HG03354 (cell line): ENCODE measurements around the gene SH3BP1.
"Not testable (repeated sequence)": the region's sequence is repeated elsewhere in the genome, so short reads cannot be mapped to it uniquely, and the experiment has no call there.

Experiments
- ATAC-seq: cut with Tn5 transposase; IDR thresholded peaks from one replicate; pipeline ENCODE4 v1.9.1; 2021; ENCODE audit warnings: mild to moderate bottlenecking; ENCODE audit not compliant: unreplicated experiment, poor library complexity, severe bottlenecking

Gene SH3BP1

GRCh38 chr22:37674951-37675929, 35.8 kb downstream of the SH3BP1 start, which contains the start of gene LGALS1:
TSS of gene LGALS1 (plus strand) at chr22:37675636. CDS start at chr22:37675703, 67 bp downstream.
- peak; percentile 40 for ATAC-seq

- no peak for ATAC-seq
These were observed 36.7 kb downstream of the SH3BP1 start for GRCh38 chr22:37675930-37676735.

- peak; percentile 53 for ATAC-seq
These were observed 37.4 kb downstream of the SH3BP1 start for GRCh38 chr22:37676736-37677492.

GRCh38 chr22:37677493-37677974, 38.1 kb downstream of the SH3BP1 start:
- ATAC-seq: no peak

GRCh38 chr22:37678372-37678771, 38.9 kb downstream of the SH3BP1 start:
- no peak for ATAC-seq

GRCh38 chr22:37679670-37680069, 40.2 kb downstream of the SH3BP1 start:
- no peak for ATAC-seq

- no peak for ATAC-seq
These were observed 40.9 kb downstream of the SH3BP1 start for GRCh38 chr22:37680191-37680851.

GRCh38 chr22:37681001-37681424, 41.5 kb downstream of the SH3BP1 start:
- no peak for ATAC-seq

- no peak for ATAC-seq
These were observed 42.1 kb downstream of the SH3BP1 start for GRCh38 chr22:37681556-37682049.

- no peak for ATAC-seq
These were observed 45.5 kb downstream of the SH3BP1 start for GRCh38 chr22:37684803-37685615.

GRCh38 chr22:37686002-37686982, 46.8 kb downstream of the SH3BP1 start, which contains the start of gene NOL12:
TSS of gene NOL12 (plus strand) at chr22:37686343. CDS start at chr22:37686393, 50 bp downstream.
- peak; percentile 84 for ATAC-seq

- ATAC-seq: no peak
These were observed 50.9 kb downstream of the SH3BP1 start for GRCh38 chr22:37690407-37690806.

GRCh38 chr22:37690901-37691504, 51.5 kb downstream of the SH3BP1 start:
- no peak for ATAC-seq

GRCh38 chr22:37692627-37693285, 53.3 kb downstream of the SH3BP1 start:
- ATAC-seq: no peak

- not testable (repeated sequence) for ATAC-seq
These were observed 54.7 kb downstream of the SH3BP1 start for GRCh38 chr22:37694131-37694530.

- not testable (repeated sequence) for ATAC-seq
These were observed 56.8 kb downstream of the SH3BP1 start for GRCh38 chr22:37696260-37696656.
